Mucosa of descending colon (tissue), 3 donors: ENCODE measurements around the gene FBLN1. TPM values are rescaled to one million over a fixed set of nuclear protein-coding genes. Genes with fewer than 3 reads are reported as not detected.
A peak's percentile ranks its signal among the peaks of the same experiment; 100 is the strongest.
"Not testable (repeated sequence)": the region's sequence is repeated elsewhere in the genome, so short reads cannot be mapped to it uniquely, and the experiment has no call there.

Experiments used
- ATAC-seq: fragments of 200-7000 bp; cut with Tn5 transposase; one replicate; pipeline ENCODE4 v1.9.1; 2020; ENCODE audit warnings: mild to moderate bottlenecking, moderate library complexity
- DNase-seq, 3 donors: peaks; one replicate each; pipeline ENCODE4 v3.0.0-alpha.2; 2020
- H3K36me3 ChIP-seq: fragments of 200-600 bp; one replicate; pipeline ENCODE4 v1.8.0; 2021; ENCODE audit warnings: low read depth, mild to moderate bottlenecking
- H3K4me1 ChIP-seq: fragments of 200-600 bp; one replicate; pipeline ENCODE4 v1.8.0; 2021; ENCODE audit warnings: low read depth, mild to moderate bottlenecking
- H3K4me3 ChIP-seq: fragments of 200-600 bp; one replicate; pipeline ENCODE4 v1.8.0; 2021; ENCODE audit warnings: mild to moderate bottlenecking
- H3K9me3 ChIP-seq: fragments of 200-600 bp; one replicate; pipeline ENCODE4 v1.8.0; 2021; ENCODE audit warnings: mild to moderate bottlenecking
- intact Hi-C, 2 donors: fragments of 100-400 bp; cut with DNase I in 1 of 2; cut with micrococcal nuclease in 1 of 2; formaldehyde crosslinking; loops; one replicate each; pipeline versions ENCODE4 v1.11.0 to v1.11.1; 2022; cut with DNase I, micrococcal nuclease
- total RNA-seq, 3 donors: library from RNA; stranded (reverse); fragmentation: NEBNext Ultra II Directional in 2 of 3; extraction: Animal tissue kit (Norgen Biotek cat#: 25700) in 2 of 3; gene quantifications; one replicate each; pipeline versions ENCODE4 v1.2.1 to v1.2.4, GENCODE V29; 2021 to 2023
- TF ChIP-seq, protein P1 (sequence below): fragments of 200-600 bp; IDR thresholded peaks from one replicate; pipeline ENCODE4 v1.8.0; 2022; ENCODE audit warnings: antibody characterized with exemption, mild to moderate bottlenecking
- donor health status: DM: no; HTN: no; CAD: no; lungs with moderate emphysema.
- donor health status: DM: no; HTN: no; CAD: no.
- donor health status: DM: no; HTN: yes; CAD: no.

Gene FBLN1
- total RNA-seq, 3 donors from 2014 or later, result 34.1 to 198 (median 88.3) TPM

DNA sequence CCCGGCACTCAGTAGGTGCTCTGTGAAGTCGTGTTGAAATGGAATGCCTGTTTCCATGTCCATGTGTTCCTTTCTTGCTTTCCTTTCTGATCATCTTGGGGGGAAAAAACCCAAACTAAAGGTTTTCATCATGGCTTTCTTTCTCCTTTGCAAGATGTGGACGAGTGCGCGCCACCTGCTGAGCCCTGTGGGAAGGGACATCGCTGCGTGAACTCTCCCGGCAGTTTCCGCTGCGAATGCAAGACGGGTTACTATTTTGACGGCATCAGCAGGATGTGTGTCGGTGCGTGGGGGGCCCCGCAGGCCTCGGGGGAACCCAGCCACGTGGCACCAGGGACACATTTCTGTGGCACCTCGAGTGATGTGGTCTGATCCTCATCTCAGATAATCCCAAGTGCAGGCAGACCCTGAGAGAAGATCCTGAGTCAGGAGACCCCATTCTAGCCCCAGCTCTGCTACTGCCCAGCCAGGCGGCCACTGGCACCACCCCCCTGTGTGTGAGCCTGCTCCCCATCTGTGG is 39.4 kb downstream of the FBLN1 start:
- no peak for ATAC-seq
- TF ChIP-seq, protein P1, sequence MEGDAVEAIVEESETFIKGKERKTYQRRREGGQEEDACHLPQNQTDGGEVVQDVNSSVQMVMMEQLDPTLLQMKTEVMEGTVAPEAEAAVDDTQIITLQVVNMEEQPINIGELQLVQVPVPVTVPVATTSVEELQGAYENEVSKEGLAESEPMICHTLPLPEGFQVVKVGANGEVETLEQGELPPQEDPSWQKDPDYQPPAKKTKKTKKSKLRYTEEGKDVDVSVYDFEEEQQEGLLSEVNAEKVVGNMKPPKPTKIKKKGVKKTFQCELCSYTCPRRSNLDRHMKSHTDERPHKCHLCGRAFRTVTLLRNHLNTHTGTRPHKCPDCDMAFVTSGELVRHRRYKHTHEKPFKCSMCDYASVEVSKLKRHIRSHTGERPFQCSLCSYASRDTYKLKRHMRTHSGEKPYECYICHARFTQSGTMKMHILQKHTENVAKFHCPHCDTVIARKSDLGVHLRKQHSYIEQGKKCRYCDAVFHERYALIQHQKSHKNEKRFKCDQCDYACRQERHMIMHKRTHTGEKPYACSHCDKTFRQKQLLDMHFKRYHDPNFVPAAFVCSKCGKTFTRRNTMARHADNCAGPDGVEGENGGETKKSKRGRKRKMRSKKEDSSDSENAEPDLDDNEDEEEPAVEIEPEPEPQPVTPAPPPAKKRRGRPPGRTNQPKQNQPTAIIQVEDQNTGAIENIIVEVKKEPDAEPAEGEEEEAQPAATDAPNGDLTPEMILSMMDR, result no peak
- Histone ChIP-seq H3K36me3 (no peaks in the 10 kb centered on the region), H3K4me1 (peaks cover 2% of the 10 kb centered on the region), H3K4me3 (no peak overlapping the region), H3K9me3 (no peaks in the 10 kb centered on the region)
- DNase-seq, result no peak
- intact Hi-C loops, result no loop called here

GRCh38 chr22:45542736-45543135 is 40.1 kb downstream of the FBLN1 start:
- intact Hi-C loops, DNase-seq, H3K36me3 ChIP-seq: not testable (repeated sequence)

GRCh38 chr22:45543243-45543642 is 40.6 kb downstream of the FBLN1 start:
- Histone ChIP-seq H3K4me1 (no peaks in the 10 kb centered on the region), H3K4me3 (no peak overlapping the region), H3K9me3 (no peaks in the 10 kb centered on the region), H3K36me3 (no peaks in the 10 kb centered on the region)
- TF ChIP-seq, protein P1, result no peak
- ATAC-seq (no peak), DNase-seq (peak in 1 of 3 donors; percentile 32)
- intact Hi-C loops, result no loop called here

More at GRCh38 chr22:45542736-45543135, 40.1 kb downstream of the FBLN1 start:
- H3K4me3 ChIP-seq, ATAC-seq, H3K9me3 ChIP-seq, H3K4me1 ChIP-seq: not testable (repeated sequence)

DNA sequence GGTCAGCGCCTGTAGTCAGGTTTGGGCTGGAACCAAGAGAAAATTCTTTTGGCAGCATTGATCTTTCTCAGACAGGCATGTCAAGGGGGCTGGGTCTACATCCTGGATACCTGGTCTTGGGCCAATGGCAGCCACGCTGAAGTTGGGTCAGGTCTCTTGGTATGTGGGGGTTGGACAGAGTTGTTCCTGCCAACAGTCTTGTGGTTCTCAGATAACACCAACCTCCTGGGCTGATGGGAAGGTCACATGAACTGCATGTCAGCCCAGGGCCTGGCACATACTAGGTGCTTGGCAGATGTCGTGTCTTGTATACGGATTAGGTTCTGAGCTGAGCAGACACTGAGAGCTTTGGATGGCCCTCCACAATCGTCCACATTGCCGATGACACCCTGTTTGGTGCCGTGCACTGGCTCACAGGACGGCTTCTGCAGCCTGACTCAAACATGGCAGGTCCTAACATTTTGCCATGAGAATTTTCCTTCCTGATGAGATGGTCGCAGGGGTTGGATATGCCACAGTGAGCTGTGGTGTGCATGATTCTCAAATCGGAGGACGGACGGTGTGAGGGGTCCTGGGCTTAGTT is 42.0 kb downstream of the FBLN1 start:
- no peaks in the 10 kb centered on the region for H3K36me3 ChIP-seq

DNA sequence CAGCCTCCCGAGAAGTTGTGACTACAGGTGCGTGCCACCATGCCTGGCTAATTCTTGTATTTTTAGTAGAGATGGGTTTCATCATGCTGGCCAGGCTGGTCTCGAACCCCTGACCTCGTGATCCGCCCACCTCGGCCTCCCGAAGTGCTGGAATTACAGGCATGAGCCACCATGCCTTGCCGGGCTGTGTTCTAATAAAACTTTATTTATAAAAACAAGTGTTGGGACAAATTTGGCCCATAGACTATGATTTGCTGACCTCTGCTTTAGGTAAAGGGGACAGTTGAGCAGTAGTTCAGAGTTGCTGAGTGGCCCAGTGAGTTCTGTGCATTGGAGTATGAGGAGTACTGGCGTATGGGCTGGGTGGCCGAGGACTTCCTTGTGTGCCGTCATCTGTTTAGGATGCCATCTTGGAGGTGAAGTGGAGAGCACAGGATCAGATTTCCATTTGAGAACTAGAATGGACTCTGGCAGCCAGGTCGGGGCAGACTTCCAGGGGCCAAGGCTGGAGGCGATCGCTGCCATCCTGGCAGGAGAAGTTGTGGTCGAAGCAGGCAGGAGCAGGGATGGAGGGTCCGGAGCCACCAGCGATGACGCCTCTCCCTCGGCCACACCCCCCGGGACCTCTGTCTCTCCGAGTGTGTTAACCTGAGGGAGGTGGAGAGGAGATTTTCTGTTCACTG is 43.8 kb downstream of the FBLN1 start:
- Histone ChIP-seq H3K9me3 (no peaks in the 10 kb centered on the region), H3K36me3 (no peaks in the 10 kb centered on the region), H3K4me1 (no peaks in the 10 kb centered on the region), H3K4me3 (no peak overlapping the region)
- no peak for DNase-seq
- no peak for ATAC-seq
- intact Hi-C loops, result no loop called here
- TF ChIP-seq, protein P1, result no peak

More for the DNA sequence above, 42.0 kb downstream of the FBLN1 start:
- no peaks in the 10 kb centered on the region for H3K9me3 ChIP-seq
- DNase-seq (no peak), ATAC-seq (no peak)
- H3K4me3 ChIP-seq, result no peak overlapping the region
- TF ChIP-seq, protein P1, result no peak
- intact Hi-C loops, result no loop called here
- H3K4me1 ChIP-seq, result no peaks in the 10 kb centered on the region

DNA sequence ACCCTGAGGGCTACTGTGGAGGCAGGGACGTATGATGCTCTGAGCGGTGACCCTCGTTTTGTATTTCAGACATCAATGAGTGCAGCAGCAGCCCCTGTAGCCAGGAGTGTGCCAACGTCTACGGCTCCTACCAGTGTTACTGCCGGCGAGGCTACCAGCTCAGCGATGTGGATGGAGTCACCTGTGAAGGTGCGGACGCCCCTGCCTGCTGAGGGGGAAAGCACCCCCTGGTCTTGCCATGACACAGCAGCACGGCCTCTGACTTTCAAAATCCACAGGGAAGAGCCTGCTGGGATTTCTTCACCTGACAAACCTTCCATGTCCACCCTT is 44.3 kb downstream of the FBLN1 start:
- TF ChIP-seq, protein P1, result no peak
- Histone ChIP-seq H3K36me3 (no peaks in the 10 kb centered on the region), H3K4me3 (no peak overlapping the region), H3K4me1 (no peaks in the 10 kb centered on the region), H3K9me3 (no peaks in the 10 kb centered on the region)
- no peak for ATAC-seq
- DNase-seq, result no peak
- intact Hi-C loops, result no loop called here
